Activated naive CD8-positive, alpha-beta T cell treated with anti-CD3 and anti-CD28 coated beads, Interleukin-2, amount 50 U/mL, for 24 hours (primary cell): ENCODE data around the gene BARHL2.

Source experiments
- ATAC-seq: fragments of 150-1000 bp; cut with Tn5 transposase; one replicate; pipeline ENCODE4 v1.10.0; 2021
- DNase-seq: peaks from one replicate; pipeline ENCODE4 v3.0.0; 2021
- H3K27ac Mint-ChIP-seq: one replicate; pipeline ENCODE4 v1.8.0; 2021; ENCODE audit warnings: mild to moderate bottlenecking, mixed read lengths
- H3K27me3 Mint-ChIP-seq: one replicate; pipeline ENCODE4 v1.8.0; 2021; ENCODE audit warnings: mixed read lengths
- H3K36me3 Mint-ChIP-seq: one replicate; pipeline ENCODE4 v1.8.0; 2021; ENCODE audit warnings: low read depth, mixed read lengths
- H3K4me1 Mint-ChIP-seq: one replicate; pipeline ENCODE4 v1.8.0; 2021; ENCODE audit warnings: mixed read lengths
- H3K4me3 Mint-ChIP-seq: one replicate; pipeline ENCODE4 v1.8.0; 2021; ENCODE audit warnings: mild to moderate bottlenecking, moderate library complexity, mixed read lengths
- H3K9me3 Mint-ChIP-seq: one replicate; pipeline ENCODE4 v1.8.0; 2021; ENCODE audit warnings: mixed read lengths

Gene BARHL2

DNA sequence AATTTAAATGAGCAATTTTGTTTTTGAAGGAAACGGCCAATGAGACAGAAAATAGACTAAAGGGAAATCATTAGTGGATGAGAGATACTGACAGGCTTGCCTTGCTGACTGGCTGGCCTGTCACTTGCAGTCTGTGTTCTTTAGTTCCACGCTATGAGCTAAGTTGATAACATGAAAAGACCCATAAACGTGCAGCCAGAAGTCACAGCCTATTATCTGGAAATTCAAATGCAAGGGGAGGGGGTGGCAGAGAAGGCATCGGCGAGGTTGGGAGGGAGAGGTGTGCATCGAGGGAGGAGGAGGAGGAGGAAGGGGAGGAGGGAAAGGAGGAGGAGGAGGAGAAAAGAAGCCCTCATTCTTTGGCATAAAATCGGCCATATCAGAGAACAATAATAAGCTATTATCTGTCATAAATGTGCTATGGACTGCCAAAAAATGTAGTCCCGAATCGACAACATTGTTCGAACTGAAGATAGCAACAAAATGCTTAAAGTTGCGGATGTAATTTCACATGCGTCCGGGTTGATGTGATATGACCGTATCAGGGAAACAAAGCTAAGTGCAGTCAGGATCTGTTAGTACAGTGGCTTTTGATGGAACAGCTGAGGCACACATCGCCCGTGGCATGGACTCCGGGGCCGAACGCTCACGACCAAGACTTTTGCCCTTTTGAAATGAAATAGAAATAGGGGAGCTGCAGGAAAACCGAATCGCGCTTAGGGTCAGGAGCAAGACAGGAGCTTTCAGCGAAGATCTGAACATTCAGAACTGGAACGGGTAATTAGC, 11.6 kb upstream of the BARHL2 start:
- peaks cover 49% of the 10 kb centered on the region for H3K4me1 Mint-ChIP-seq
- H3K4me3 Mint-ChIP-seq: peak overlapping the region; percentile 3

DNA sequence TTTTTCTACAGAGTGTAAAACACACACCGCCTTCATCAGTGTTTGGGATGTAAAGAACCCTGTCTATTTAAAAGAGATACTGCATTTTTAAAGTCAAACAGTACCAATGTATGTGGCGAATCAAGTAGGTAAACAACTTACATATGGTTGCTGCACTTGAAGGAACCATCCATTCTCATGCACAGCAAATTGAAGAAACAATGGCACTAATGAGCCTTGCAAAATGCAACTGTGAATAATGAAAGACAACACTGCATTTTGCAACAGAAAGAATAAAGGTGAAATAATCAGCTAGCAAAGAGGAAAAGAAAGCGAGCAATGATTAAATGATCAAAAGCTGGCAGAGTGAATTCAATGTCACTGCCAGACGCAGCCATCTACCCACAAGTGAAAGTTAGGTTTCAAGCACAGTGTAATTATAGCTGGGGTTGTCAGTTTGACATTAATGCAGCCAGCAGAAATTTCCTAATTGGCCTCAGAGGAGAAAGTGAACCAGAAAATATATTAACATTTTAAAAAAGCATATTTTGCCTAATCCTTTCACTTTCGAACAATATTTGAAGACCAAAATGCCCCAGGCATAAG, 10.9 kb upstream of the BARHL2 start:
- ATAC-seq: no peak
- Mint-ChIP-seq H3K27ac (no peak overlapping the region), H3K4me3 (no peak overlapping the region), H3K27me3 (peaks cover 96% of the 10 kb centered on the region), H3K4me1 (peaks cover 52% of the 10 kb centered on the region), H3K36me3 (peaks cover 11% of the 10 kb centered on the region), H3K9me3 (peaks cover 11% of the 10 kb centered on the region)
- DNase-seq: no peak

More for the DNA sequence above, 11.6 kb upstream of the BARHL2 start:
- DNase-seq: no peak
- Mint-ChIP-seq H3K9me3 (peaks cover 11% of the 10 kb centered on the region), H3K27me3 (peaks cover 96% of the 10 kb centered on the region), H3K36me3 (peaks cover 11% of the 10 kb centered on the region), H3K27ac (no peak overlapping the region)
- ATAC-seq: no peak

DNA sequence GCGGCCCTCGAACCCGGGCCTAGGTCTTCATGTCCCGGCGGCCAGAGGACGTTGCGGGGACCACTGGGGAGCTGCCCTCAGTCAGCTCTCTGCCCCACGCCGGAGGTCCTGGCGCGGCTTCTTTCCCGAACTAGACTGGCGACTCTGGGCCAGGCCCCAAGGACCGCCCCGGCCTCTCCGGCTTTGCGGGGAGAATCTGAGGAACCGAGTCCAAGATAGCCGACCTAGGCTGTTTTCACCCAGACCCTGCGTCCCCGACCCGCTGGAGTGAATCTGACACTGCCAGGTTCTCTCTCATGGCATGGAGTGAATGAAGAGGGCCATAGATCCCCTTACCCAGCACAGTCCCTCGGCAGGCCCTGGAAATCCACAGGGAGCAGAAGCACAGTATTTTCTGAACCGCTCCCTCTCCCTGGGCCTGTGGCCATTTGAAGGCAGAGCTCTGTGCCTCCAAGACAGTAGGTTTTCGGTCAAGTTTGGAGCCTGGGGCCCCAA, 9.9 kb upstream of the BARHL2 start:
- DNase-seq: no peak
- no peak overlapping the region for H3K27ac Mint-ChIP-seq
- H3K4me3 Mint-ChIP-seq: no peak overlapping the region
- peaks cover 96% of the 10 kb centered on the region for H3K27me3 Mint-ChIP-seq
- no peak for ATAC-seq
- peaks cover 11% of the 10 kb centered on the region for H3K9me3 Mint-ChIP-seq
- peaks cover 52% of the 10 kb centered on the region for H3K4me1 Mint-ChIP-seq
- H3K36me3 Mint-ChIP-seq: peaks cover 11% of the 10 kb centered on the region

DNA sequence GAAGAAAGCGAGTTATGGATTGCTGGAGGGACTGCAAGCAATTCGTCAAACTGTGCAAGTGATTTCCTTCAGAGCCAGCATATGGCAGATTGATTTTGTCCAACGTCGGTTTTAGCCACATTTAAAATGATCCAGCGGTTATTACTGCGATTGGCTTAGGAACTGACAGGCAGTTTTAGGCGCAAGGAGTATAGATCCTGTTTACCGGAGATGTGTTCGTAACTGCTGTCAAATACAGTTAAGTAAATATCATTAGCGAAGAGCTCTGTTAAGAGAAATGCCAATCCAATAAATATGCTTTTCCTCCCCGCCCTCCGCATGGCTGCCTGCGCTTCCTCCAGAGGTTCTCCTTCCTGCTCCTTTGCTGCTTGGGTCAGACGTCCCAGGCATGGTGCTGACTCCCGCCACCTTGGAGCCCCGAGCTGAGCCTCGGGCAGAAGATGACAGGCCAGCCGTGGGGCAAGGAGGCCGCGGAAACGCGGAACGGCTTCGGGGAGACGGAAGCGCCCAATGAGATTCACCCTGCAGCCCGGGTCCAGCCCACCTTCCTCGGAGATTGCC, 9.4 kb upstream of the BARHL2 start:
- H3K36me3 Mint-ChIP-seq: peaks cover 11% of the 10 kb centered on the region
- DNase-seq (no peak), ATAC-seq (no peak)
- H3K4me3 Mint-ChIP-seq: peak overlapping the region; percentile 63
- peaks cover 11% of the 10 kb centered on the region for H3K9me3 Mint-ChIP-seq
- H3K27ac Mint-ChIP-seq: peak overlapping the region; percentile 18
- H3K27me3 Mint-ChIP-seq: peaks cover 96% of the 10 kb centered on the region
- H3K4me1 Mint-ChIP-seq: peaks cover 52% of the 10 kb centered on the region

GRCh38 chr1:90725657-90726424, 8.7 kb upstream of the BARHL2 start:
- peak overlapping the region; percentile 18 for H3K27ac Mint-ChIP-seq
- ATAC-seq (no peak), DNase-seq (no peak)
- peaks cover 17% of the 10 kb centered on the region for H3K36me3 Mint-ChIP-seq
- H3K4me1 Mint-ChIP-seq: peaks cover 56% of the 10 kb centered on the region
- peaks cover 96% of the 10 kb centered on the region for H3K27me3 Mint-ChIP-seq
- peak overlapping the region; percentile 63 for H3K4me3 Mint-ChIP-seq
- H3K9me3 Mint-ChIP-seq: peaks cover 14% of the 10 kb centered on the region

- ATAC-seq (no peak), DNase-seq (no peak)
- Mint-ChIP-seq H3K9me3 (peaks cover 17% of the 10 kb centered on the region), H3K4me1 (peaks cover 51% of the 10 kb centered on the region), H3K36me3 (peaks cover 19% of the 10 kb centered on the region), H3K27ac (peak overlapping the region; percentile 46), H3K4me3 (peak overlapping the region; percentile 63), H3K27me3 (peaks cover 97% of the 10 kb centered on the region)
Measured at GRCh38 chr1:90724926-90725656, 8.0 kb upstream of the BARHL2 start.

DNA sequence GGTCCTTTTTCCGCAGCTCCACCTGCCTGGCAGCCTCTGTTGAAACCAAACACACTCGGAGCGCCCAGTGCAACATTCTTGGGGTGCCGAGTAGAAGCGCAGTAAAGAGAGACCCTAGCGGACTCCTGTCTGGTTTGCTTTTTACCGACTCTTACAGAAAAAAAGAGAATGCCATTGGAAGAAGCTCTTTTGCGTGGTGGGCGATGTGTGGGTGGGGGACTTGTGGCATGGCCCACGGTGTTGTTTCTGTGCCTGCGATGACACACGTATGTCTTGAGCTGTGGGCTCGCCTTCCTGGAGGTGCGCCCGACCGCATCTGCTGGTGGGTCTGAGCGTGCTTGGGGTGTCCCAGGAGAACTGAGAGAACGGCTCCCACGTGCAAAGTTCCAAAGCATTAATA, 7.3 kb upstream of the BARHL2 start:
- H3K27ac Mint-ChIP-seq: peak overlapping the region; percentile 46
- H3K4me1 Mint-ChIP-seq: peaks cover 45% of the 10 kb centered on the region
- ATAC-seq (no peak), DNase-seq (no peak)
- peak overlapping the region; percentile 62 for H3K4me3 Mint-ChIP-seq
- peaks cover 19% of the 10 kb centered on the region for H3K9me3 Mint-ChIP-seq
- peaks cover 95% of the 10 kb centered on the region for H3K27me3 Mint-ChIP-seq
- H3K36me3 Mint-ChIP-seq: peaks cover 19% of the 10 kb centered on the region

DNA sequence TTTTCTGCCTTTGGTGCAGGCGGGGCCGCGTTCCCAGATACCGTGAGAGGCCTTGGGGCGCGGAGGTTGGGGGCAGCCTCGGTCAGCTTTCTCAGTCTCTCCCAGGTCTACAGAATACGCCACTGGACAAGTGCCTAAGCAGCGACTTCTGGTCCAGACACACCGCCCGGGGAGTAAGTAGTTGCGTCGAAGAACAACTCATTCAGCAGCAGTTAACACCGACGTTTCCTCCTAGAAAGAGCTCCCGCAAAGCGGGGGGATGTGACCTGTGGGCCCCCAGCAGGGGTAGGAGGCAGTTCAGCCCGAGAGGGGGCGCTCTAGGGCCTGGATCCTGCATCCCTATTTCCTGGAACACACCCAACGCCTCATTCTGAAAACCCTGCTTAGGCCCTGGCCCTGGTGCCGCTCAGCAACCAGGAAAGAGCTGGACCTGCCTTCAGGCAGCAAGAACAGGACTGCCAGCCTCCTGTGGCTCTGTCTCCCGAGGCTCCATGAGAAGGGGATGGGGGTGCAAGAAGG, 6.5 kb upstream of the BARHL2 start:
- Mint-ChIP-seq H3K27ac (no peak overlapping the region), H3K27me3 (peaks cover 95% of the 10 kb centered on the region), H3K4me3 (peak overlapping the region; percentile 62), H3K9me3 (peaks cover 23% of the 10 kb centered on the region), H3K36me3 (peaks cover 24% of the 10 kb centered on the region), H3K4me1 (peaks cover 47% of the 10 kb centered on the region)
- DNase-seq (no peak), ATAC-seq (no peak)

DNA sequence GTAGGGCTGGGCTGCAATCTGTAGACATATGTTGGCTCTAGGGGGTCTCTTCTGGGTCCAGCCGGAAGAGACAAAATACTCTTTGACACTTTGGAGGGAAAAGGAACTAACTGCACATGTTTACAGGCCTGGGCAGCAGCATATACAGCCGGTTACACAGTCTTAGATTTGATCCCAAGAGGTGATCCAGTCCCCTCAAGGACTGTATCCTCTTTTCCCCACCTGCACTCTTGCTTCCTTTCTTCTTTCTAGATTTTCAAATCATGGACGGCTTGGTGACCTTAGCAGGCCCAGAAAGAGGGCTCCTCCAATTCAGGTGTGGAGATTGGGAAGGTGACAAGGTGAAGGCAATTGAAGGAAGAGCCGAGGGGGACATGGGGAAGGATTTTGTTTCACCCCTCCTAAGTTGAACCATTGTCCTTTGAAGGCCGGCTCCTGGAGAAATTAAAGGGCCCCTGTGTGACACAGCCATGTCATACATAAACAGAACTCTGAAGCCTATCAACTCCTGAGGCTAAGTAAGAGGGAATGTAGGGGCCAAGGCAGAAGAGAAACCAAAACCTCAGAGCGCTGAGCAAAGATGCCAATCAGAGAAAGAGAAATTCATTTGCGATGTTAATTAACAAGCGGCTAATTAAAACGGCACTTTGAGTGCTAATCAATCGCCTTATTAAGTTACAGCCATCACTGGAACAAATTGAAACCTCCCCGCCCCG, 5.9 kb upstream of the BARHL2 start:
- Mint-ChIP-seq H3K36me3 (peaks cover 26% of the 10 kb centered on the region), H3K27me3 (peaks cover 93% of the 10 kb centered on the region), H3K4me3 (peak overlapping the region; percentile 62), H3K9me3 (peaks cover 23% of the 10 kb centered on the region), H3K27ac (no peak overlapping the region), H3K4me1 (peaks cover 45% of the 10 kb centered on the region)
- no peak for ATAC-seq
- DNase-seq: no peak

DNA sequence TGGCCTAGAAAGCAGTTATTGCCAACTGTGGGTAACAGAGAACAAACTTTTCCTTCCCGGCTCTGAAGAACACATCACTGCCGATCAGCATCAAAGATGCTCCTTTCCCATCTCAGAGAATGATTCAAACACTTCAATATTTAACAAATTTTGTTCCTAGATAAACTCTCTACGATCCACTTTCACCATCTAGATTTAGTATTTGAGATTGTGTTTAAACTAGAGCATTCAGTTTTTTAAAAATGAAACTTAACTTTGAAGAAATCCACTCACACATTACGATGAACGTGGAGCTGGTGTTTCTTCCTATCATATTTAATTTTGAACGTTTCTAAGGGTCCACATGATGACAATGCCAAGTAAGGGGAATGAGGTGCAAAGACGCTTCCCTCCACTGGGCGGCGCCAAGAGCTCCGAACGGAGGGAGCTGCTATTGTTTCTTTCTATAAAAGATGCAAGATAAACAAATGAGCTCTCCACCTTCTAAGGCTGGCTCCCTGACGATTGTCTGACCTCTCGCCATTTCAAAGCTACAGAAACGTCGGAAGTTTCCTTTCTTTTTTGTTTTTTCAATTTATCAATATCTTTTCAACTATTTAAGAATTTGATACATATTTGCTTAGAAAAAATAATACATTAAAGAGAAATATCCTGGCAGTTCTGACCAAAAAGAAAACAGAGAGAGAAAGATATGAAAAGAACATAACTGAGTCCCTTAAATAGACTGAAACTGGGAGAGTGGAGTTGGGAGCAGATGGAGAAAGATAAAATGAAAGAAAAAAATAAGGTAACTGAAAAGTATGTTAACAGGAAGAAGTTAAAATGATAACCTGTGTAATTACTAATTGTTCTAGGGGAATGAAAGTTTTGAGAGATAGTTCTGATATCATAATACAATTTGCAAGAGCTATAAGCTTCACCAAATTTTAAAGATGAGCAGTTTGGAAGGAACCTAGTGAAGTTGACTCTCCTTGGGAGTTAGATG, 4.4 kb upstream of the BARHL2 start:
- peak; percentile 64 for DNase-seq

DNA sequence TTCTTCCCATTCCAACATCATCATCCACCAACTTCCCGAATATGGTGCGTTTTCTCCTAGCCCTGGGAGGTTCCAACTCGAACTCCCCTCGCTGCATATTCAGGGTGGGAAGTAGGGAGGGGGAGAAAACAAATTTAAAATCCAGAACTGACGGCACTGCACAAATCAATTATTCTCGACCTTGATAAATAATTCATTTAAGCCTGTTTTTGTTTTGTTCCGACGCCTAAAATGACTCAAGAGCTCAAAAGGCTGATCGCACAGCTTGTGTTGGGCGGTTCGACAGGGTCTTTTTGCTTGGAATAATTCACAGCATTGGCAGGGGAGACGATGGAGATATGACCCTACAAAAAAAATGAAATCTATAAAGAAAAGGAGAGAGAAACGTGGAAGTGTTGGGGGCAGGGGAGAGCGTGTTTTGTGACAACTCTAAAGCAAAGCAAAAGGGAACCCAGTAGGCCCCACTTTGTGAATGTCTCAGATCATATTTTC, 3.1 kb upstream of the BARHL2 start:
- H3K36me3 Mint-ChIP-seq: peaks cover 23% of the 10 kb centered on the region
- peak overlapping the region; percentile 4 for H3K4me3 Mint-ChIP-seq
- peaks cover 33% of the 10 kb centered on the region for H3K4me1 Mint-ChIP-seq
- peaks cover 86% of the 10 kb centered on the region for H3K27me3 Mint-ChIP-seq
- no peak overlapping the region for H3K27ac Mint-ChIP-seq
- no peak for DNase-seq
- ATAC-seq: no peak
- peaks cover 19% of the 10 kb centered on the region for H3K9me3 Mint-ChIP-seq

More for the DNA sequence above, 4.4 kb upstream of the BARHL2 start:
- H3K4me1 Mint-ChIP-seq: peaks cover 44% of the 10 kb centered on the region
- no peak overlapping the region for H3K27ac Mint-ChIP-seq
- H3K4me3 Mint-ChIP-seq: no peak overlapping the region
- H3K36me3 Mint-ChIP-seq: peaks cover 26% of the 10 kb centered on the region
- peaks cover 88% of the 10 kb centered on the region for H3K27me3 Mint-ChIP-seq
- ATAC-seq: no peak
- peaks cover 23% of the 10 kb centered on the region for H3K9me3 Mint-ChIP-seq
